Measurements from ENCODE around the gene ROGDI.

DNA sequence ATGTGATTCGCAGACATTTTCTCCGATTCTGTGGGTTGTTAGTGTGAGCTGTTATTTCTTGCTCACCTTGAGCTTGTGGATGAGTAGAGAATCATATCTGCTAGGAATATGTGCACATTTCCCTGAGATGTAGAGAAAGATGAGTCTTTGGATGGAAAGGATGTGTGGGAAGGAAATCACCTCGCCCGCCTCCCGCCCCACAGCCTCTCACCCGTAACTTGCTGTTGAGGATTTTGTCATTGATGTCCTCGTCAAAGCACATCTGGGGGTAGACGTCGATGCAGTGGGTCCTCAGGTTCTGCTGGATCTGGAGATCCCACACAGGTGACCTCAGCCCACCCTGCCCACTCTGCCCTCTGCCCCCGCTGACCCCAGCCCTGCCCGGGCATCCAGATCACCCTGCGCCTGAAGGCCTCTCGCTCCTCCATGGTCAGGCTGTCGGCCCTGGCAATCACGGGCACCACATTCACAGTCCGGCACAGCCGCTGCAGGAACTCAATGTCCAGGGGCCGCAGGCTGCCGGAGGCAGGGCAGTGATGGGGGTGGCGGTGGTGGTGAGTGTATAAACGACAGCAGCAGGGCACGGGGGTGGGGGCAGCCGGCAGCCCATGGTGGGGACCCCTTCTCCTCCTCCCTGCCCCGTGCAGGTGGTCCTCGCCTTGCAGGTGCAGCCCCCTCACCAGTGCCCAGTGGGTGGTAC, 19.0 kb downstream of the ROGDI start:
- TF ChIP-seq, protein P1, sequence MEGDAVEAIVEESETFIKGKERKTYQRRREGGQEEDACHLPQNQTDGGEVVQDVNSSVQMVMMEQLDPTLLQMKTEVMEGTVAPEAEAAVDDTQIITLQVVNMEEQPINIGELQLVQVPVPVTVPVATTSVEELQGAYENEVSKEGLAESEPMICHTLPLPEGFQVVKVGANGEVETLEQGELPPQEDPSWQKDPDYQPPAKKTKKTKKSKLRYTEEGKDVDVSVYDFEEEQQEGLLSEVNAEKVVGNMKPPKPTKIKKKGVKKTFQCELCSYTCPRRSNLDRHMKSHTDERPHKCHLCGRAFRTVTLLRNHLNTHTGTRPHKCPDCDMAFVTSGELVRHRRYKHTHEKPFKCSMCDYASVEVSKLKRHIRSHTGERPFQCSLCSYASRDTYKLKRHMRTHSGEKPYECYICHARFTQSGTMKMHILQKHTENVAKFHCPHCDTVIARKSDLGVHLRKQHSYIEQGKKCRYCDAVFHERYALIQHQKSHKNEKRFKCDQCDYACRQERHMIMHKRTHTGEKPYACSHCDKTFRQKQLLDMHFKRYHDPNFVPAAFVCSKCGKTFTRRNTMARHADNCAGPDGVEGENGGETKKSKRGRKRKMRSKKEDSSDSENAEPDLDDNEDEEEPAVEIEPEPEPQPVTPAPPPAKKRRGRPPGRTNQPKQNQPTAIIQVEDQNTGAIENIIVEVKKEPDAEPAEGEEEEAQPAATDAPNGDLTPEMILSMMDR (conservative IDR thresholded peaks at IDR 0.05; ENCODE audit: low read length): no peak
- no peak for TF ChIP-seq EZH2phosphoT487 (IDR thresholded peaks at IDR 0.05; ENCODE audit: borderline replicate concordance, low read depth, low read length)

All from OCI-LY7 (cell line).